Choroid plexus epithelial cell (primary cell): Measurements from ENCODE around the gene F13A1.

Experiments used
- DNase-seq: peaks from one replicate; pipeline ENCODE4 v3.0.0-alpha.2; 2010; ENCODE audit warnings: low read depth
- H3K4me3 ChIP-seq: 2 replicates; pipeline ENCODE4 v1.5.1; 2011; ENCODE audit warnings: low read depth, mild to moderate bottlenecking, control low read depth, low read length, moderate library complexity
- CTCF ChIP-seq: conservative IDR thresholded peaks from 2 replicates; pipeline ENCODE4 v1.5.1; 2011; ENCODE audit warnings: low read depth, mild to moderate bottlenecking, control low read depth, inconsistent platforms, low read length, moderate library complexity

Gene F13A1

GRCh38 chr6:6357530-6357929 is 37.1 kb upstream of the F13A1 start:
- no peak overlapping the region for H3K4me3 ChIP-seq
- no peak for TF ChIP-seq CTCF
- DNase-seq, result no peak

- TF ChIP-seq CTCF, result no peak
- DNase-seq, result no peak
- H3K4me3 ChIP-seq, result no peak overlapping the region
Observed at GRCh38 chr6:6357032-6357431, 36.6 kb upstream of the F13A1 start.

GRCh38 chr6:6352772-6353171 is 32.3 kb upstream of the F13A1 start:
- H3K4me3 ChIP-seq, result no peak overlapping the region
- DNase-seq, result no peak
- TF ChIP-seq CTCF, result no peak

GRCh38 chr6:6351511-6352025 is 31.1 kb upstream of the F13A1 start:
- H3K4me3 ChIP-seq, result no peak overlapping the region
- no peak for TF ChIP-seq CTCF
- DNase-seq, result no peak

- no peak overlapping the region for H3K4me3 ChIP-seq
- DNase-seq, result no peak
- TF ChIP-seq CTCF, result no peak
Observed at GRCh38 chr6:6350696-6351095, 30.2 kb upstream of the F13A1 start.

- TF ChIP-seq CTCF, result no peak
- DNase-seq, result no peak
- H3K4me3 ChIP-seq, result no peak overlapping the region
Observed at GRCh38 chr6:6348256-6348655, 27.8 kb upstream of the F13A1 start.

- DNase-seq, result no peak
- no peak for TF ChIP-seq CTCF
- H3K4me3 ChIP-seq, result no peak overlapping the region
Observed at GRCh38 chr6:6346427-6347023, 26.1 kb upstream of the F13A1 start.
